ENCODE measurements around the gene GIPC1. TPM values are rescaled to one million over a fixed set of nuclear protein-coding genes. Genes with fewer than 3 reads are reported as not detected.
"Not testable (repeated sequence)": the region's sequence is repeated elsewhere in the genome, so short reads cannot be mapped to it uniquely, and the experiment has no call there.

The GIPC1 gene
- total and polyA plus RNA-seq, 7 experiments from 2014 or later, result 21.3 to 46.1 (median 25.9) TPM

- Mint-ChIP-seq H3K27me3 (no peaks in the 10 kb centered on the region), H3K9me3 (peaks cover 0 to 3% (median 0%) of the 10 kb centered on the region in 11 donors), H3K4me3 (peak overlapping the region in 1 of 10 donors; percentile 8), H3K36me3 (peaks cover 5 to 15% (median 11%) of the 10 kb centered on the region in 5 donors), H3K27ac (peak overlapping the region; percentile 38 to 97 (median 66)), H3K4me1 (peaks cover 47 to 83% (median 70%) of the 10 kb centered on the region in 7 donors)
- no peak for DNase-seq
- Histone ChIP-seq H3K9me3 (ENCODE audit: control insufficient read depth in 2 of 3, low read length in 3 of 3) (no peaks in the 10 kb centered on the region), H3K27me3 (ENCODE audit: control insufficient read depth in 2 of 2, insufficient read depth in 2 of 2, low read length in 2 of 2) (no peaks in the 10 kb centered on the region), H3K4me3 (ENCODE audit: low read length) (no peak overlapping the region), H3K4me1 (ENCODE audit: control insufficient read depth in 2 of 2, insufficient read depth in 2 of 2, low read length in 2 of 2) (peaks cover 37 to 44% of the 10 kb centered on the region in 2 donors), H3K36me3 (ENCODE audit: control insufficient read depth in 2 of 3, insufficient read depth in 3 of 3, low read length in 3 of 3) (peaks cover 5 to 19% (median 14%) of the 10 kb centered on the region in 3 experiments), H3K27ac (ENCODE audit: low read depth, low read length) (no peak overlapping the region)
- intact Hi-C loops (cut with micrococcal nuclease), result no loop called here
- ChIA-PET CTCF (interaction anchor here (0.6 to 2.0 kb wide), 7 partner anchors 8 to 94 kb away, joined by 3 to 7 read pairs (median 4); partner anchors contain the start of gene DNAJB1), POLR2A (interaction anchor here (0.7 to 34.0 kb wide), 5 partner anchors 15 to 405 kb away, joined by 3 to 1101 read pairs (median 5); partner anchors contain the start of genes DNAJB1, GIPC1 and TECR)
- peak; percentile 2 for ATAC-seq
Measured at GRCh38 chr19:14510311-14511228, 14.6 kb upstream of the GIPC1 start.

DNA sequence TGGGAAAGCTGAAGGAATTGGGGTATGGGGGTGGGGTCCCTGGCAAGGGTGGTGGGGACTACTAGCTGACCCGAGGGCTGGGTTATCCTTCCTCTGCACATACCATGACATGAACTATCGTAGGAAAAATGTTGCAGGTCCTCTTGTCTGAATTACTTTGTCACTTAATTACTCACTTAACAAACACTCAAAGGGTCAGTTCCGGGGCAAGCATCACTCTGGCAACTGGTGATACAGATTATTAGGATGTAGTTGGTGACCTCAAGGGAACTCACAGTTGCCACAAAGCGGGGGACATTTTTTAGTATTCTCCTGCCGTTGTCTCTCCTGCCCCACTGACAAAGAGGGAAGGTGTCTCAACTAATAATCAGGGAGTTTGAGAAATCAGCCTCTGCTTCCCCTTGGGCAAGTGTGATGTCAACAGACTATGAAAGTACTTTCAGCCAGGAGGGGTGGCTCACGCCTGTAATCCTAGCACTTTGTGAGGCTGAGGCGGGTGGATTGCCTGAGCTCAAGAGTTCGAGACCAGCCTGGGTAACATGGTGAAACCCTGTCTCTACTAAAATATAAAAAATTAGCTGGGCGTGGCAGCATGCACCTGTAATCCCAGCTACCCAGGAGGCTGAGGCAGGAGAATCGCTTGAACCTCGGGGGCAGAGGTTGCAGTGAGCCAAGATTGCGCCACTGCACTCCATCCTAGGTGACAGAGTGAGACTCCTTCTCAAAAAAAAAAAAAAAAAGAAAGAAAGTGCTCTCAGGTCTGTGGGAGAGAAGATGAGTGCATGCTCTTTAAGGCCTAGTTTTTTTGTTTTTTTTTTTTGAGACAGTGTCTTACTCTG, 12.0 kb upstream of the GIPC1 start:
- peaks cover 29 to 50% of the 10 kb centered on the region in 2 donors for H3K4me1 ChIP-seq (ENCODE audit: control insufficient read depth in 2 of 2, insufficient read depth in 2 of 2, low read length in 2 of 2)
- Mint-ChIP-seq H3K9me3 (peaks cover 0 to 3% (median 0%) of the 10 kb centered on the region in 11 donors), H3K36me3 (no peaks in the 10 kb centered on the region), H3K27ac (peak overlapping the region; percentile 96 to 100 (median 97)), H3K4me1 (peaks cover 51 to 83% (median 72%) of the 10 kb centered on the region in 7 donors), H3K27me3 (peaks cover 0 to 7% (median 0%) of the 10 kb centered on the region in 5 donors), H3K4me3 (peak overlapping the region; percentile 54 to 81 (median 75))
- H3K4me3 ChIP-seq (ENCODE audit: low read length), result no peak overlapping the region
- H3K9me3 ChIP-seq (ENCODE audit: control insufficient read depth in 2 of 3, low read length in 3 of 3), result no peaks in the 10 kb centered on the region
- H3K27ac ChIP-seq (ENCODE audit: low read depth, low read length), result peak overlapping the region; percentile 70
- ATAC-seq (peak; percentile 28), DNase-seq (peak in 1 of 9 donors; percentile 33)
- ChIA-PET POLR2A (interaction anchor here (0.7 to 34.0 kb wide), 5 partner anchors 12 to 342 kb away, joined by 3 to 1101 read pairs (median 29); partner anchors contain the start of genes DNAJB1, GIPC1 and TECR), CTCF (interaction anchor here (1.9 to 4.6 kb wide), 4 partner anchors 11 to 64 kb away, joined by 5 to 73 read pairs (median 22); partner anchors contain the start of genes DNAJB1, GIPC1 and NDUFB7)
- intact Hi-C loops (cut with micrococcal nuclease), result loop anchor here (1.0 to 5.0 kb wide), 5 partner anchors 10 to 141 kb away; partner anchors contain the start of genes DNAJB1 (in 2 of the 2), TECR (in 2 of the 2) and DDX39A (in 1 of the 2)
- no peaks in the 10 kb centered on the region for H3K36me3 ChIP-seq (ENCODE audit: control insufficient read depth in 2 of 3, insufficient read depth in 3 of 3, low read length in 3 of 3)
- no peaks in the 10 kb centered on the region for H3K27me3 ChIP-seq (ENCODE audit: control insufficient read depth in 2 of 2, insufficient read depth in 2 of 2, low read length in 2 of 2)

- peak; percentile 68 for ATAC-seq
- Mint-ChIP-seq H3K36me3 (no peaks in the 10 kb centered on the region), H3K4me3 (peak overlapping the region; percentile 13 to 84 (median 65)), H3K9me3 (peaks cover 0 to 3% (median 0%) of the 10 kb centered on the region in 11 donors), H3K27me3 (peaks cover 0 to 7% (median 0%) of the 10 kb centered on the region in 5 donors), H3K27ac (peak overlapping the region; percentile 96 to 100 (median 97)), H3K4me1 (peaks cover 42 to 77% (median 68%) of the 10 kb centered on the region in 7 donors)
- POLR2A ChIA-PET, result interaction anchor here (0.6 to 34.0 kb wide), 15 partner anchors 8 to 1860 kb away, joined by 3 to 1101 read pairs (median 4); partner anchors contain the start of genes DNAJB1, GIPC1, NDUFB7 and TECR
- Histone ChIP-seq H3K27ac (ENCODE audit: low read depth, low read length) (peak overlapping the region; percentile 70), H3K27me3 (ENCODE audit: control insufficient read depth in 2 of 2, insufficient read depth in 2 of 2, low read length in 2 of 2) (no peaks in the 10 kb centered on the region), H3K36me3 (ENCODE audit: control insufficient read depth in 2 of 3, insufficient read depth in 3 of 3, low read length in 3 of 3) (no peaks in the 10 kb centered on the region), H3K4me1 (ENCODE audit: control insufficient read depth in 2 of 2, insufficient read depth in 2 of 2, low read length in 2 of 2) (peaks cover 29 to 50% of the 10 kb centered on the region in 2 donors), H3K4me3 (ENCODE audit: low read length) (no peak overlapping the region), H3K9me3 (ENCODE audit: control insufficient read depth in 2 of 3, low read length in 3 of 3) (no peaks in the 10 kb centered on the region)
- CTCF ChIA-PET, result interaction anchor here (0.6 to 4.6 kb wide), 17 partner anchors 8 to 1761 kb away, joined by 3 to 73 read pairs (median 5); partner anchors contain the start of genes DNAJB1, GIPC1 and NDUFB7
- intact Hi-C loops (cut with micrococcal nuclease), result loop anchor here (1.0 to 5.0 kb wide), 6 partner anchors 9 to 138 kb away; partner anchors contain the start of genes DDX39A (in 1 of the 2), GIPC1 (in 1 of the 2) and NDUFB7 (in 1 of the 2)
- peak; percentile 62 to 79 (median 71) for DNase-seq
Measured at GRCh38 chr19:14505488-14506239, 9.7 kb upstream of the GIPC1 start.

DNA sequence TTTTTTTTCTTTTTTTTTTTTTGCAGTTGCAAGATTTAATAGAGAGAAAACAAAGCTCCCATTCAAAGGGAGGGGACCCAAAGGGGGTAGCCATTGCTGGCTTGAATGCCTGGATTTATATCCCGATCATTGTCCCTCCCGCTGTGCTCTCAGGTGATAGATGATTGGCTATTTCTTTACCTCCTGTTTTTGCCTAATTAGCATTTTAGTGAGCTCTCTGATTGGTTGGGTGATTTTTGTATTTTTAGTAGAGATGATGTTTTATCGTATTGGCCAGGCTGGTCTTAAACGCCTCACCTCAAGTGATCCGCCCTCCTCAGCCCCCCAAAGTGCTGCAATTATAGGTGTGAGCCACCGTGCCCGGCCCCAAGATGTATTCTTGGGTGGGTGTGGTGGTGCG, 8.6 kb upstream of the GIPC1 start:
- CTCF ChIA-PET, result interaction anchor here (0.7 to 4.6 kb wide), 9 partner anchors 9 to 1760 kb away, joined by 3 to 73 read pairs (median 5); partner anchors contain the start of genes DNAJB1 and GIPC1
- peaks cover 29 to 49% of the 10 kb centered on the region in 2 donors for H3K4me1 ChIP-seq (ENCODE audit: control insufficient read depth in 2 of 2, insufficient read depth in 2 of 2, low read length in 2 of 2)
- H3K36me3 Mint-ChIP-seq; H3K27me3 ChIP-seq (ENCODE audit: control insufficient read depth in 2 of 2, insufficient read depth in 2 of 2, low read length in 2 of 2); H3K36me3 ChIP-seq (ENCODE audit: control insufficient read depth in 2 of 3, insufficient read depth in 3 of 3, low read length in 3 of 3); ATAC-seq; intact Hi-C loops (cut with micrococcal nuclease); H3K4me3 ChIP-seq (ENCODE audit: low read length); H3K9me3 Mint-ChIP-seq; DNase-seq; H3K9me3 ChIP-seq (ENCODE audit: control insufficient read depth in 2 of 3, low read length in 3 of 3); H3K27ac ChIP-seq (ENCODE audit: low read depth, low read length); H3K27me3 Mint-ChIP-seq: not testable (repeated sequence)
- Mint-ChIP-seq H3K4me3 (peak overlapping the region in 2 of 10 donors; percentile 11 to 61), H3K4me1 (peaks cover 36 to 71% (median 61%) of the 10 kb centered on the region in 7 donors), H3K27ac (peak overlapping the region in 7 of 9 donors; percentile 48 to 99 (median 92))
- POLR2A ChIA-PET, result interaction anchor here (0.8 to 34.0 kb wide), 8 partner anchors 8 to 69 kb away, joined by 3 to 1101 read pairs (median 4); partner anchors contain the start of genes DNAJB1, GIPC1 and TECR

DNA sequence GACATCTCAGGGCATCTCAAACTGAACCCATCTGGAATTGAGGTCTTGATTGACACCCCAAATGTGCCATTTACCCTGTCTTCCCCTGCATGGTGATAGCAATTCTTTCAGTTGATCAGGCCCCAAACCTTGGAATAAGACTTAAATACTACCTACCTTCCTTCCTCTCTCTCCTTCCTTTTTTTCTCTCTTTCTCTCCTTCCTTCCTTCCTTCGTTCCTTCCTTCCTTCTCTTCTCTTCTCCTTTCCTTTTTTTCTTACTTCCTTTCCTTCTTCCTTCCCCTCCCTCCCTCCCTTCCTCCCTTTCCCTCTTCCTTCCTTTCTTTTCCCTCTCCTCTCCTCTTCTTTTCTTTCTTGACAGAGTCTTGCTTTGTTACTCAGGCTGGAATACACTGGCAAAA, 7.4 kb upstream of the GIPC1 start:
- H3K4me3 ChIP-seq (ENCODE audit: low read length), result no peak overlapping the region
- peaks cover 29 to 37% of the 10 kb centered on the region in 2 donors for H3K4me1 ChIP-seq (ENCODE audit: control insufficient read depth in 2 of 2, insufficient read depth in 2 of 2, low read length in 2 of 2)
- H3K9me3 ChIP-seq (ENCODE audit: control insufficient read depth in 2 of 3, low read length in 3 of 3), result no peaks in the 10 kb centered on the region
- no peak overlapping the region for H3K4me3 Mint-ChIP-seq
- CTCF ChIA-PET, result interaction anchor here (0.7 to 2.1 kb wide), 3 partner anchors 8 to 408 kb away, joined by 3 to 8 read pairs (median 3); no protein-coding TSS in a partner anchor
- H3K27ac Mint-ChIP-seq, result peak overlapping the region in 8 of 9 donors; percentile 43 to 97 (median 67)
- H3K27me3 ChIP-seq (ENCODE audit: control insufficient read depth in 2 of 2, insufficient read depth in 2 of 2, low read length in 2 of 2), result no peaks in the 10 kb centered on the region
- ATAC-seq, result no peak
- intact Hi-C loops (cut with micrococcal nuclease), result no loop called here
- H3K27me3 Mint-ChIP-seq, result peaks cover 0 to 7% (median 0%) of the 10 kb centered on the region in 5 donors
- no peak overlapping the region for H3K27ac ChIP-seq (ENCODE audit: low read depth, low read length)
- no peaks in the 10 kb centered on the region for H3K36me3 ChIP-seq (ENCODE audit: control insufficient read depth in 2 of 3, insufficient read depth in 3 of 3, low read length in 3 of 3)
- H3K36me3 Mint-ChIP-seq, result no peaks in the 10 kb centered on the region
- peaks cover 32 to 58% (median 53%) of the 10 kb centered on the region in 7 donors for H3K4me1 Mint-ChIP-seq
- POLR2A ChIA-PET, result interaction anchor here (0.8 to 34.0 kb wide), 6 partner anchors 7 to 60 kb away, joined by 3 to 1101 read pairs (median 16); partner anchors contain the start of genes DNAJB1, GIPC1 and TECR
- no peak for DNase-seq
- peaks cover 0 to 2% (median 0%) of the 10 kb centered on the region in 11 donors for H3K9me3 Mint-ChIP-seq

All from naive thymus-derived CD4-positive, alpha-beta T cell (primary cell).